ENCODE data around the gene SCP2D1.
"Not testable (repeated sequence)": the region's sequence is repeated elsewhere in the genome, so short reads cannot be mapped to it uniquely, and the experiment has no call there.

The SCP2D1 gene

GRCh38 chr20:18813483-18813882, at the start of gene SCP2D1:
SCP2D1 (plus strand) TSS chr20:18813783; CDS start chr20:18813816, 33 bp downstream.
- DNase-seq, result no peak

GRCh38 chr20:18767676-18768075, 45.9 kb upstream of the SCP2D1 start:
- no peak for DNase-seq

- no peak for DNase-seq
Measured at GRCh38 chr20:18773566-18773965, 40.0 kb upstream of the SCP2D1 start.

GRCh38 chr20:18774207-18774606, 39.4 kb upstream of the SCP2D1 start:
- no peak for DNase-seq

GRCh38 chr20:18775633-18776032, 38.0 kb upstream of the SCP2D1 start:
- DNase-seq, result no peak

- no peak for DNase-seq
Measured at GRCh38 chr20:18778690-18779392, 34.7 kb upstream of the SCP2D1 start.

GRCh38 chr20:18780385-18781130, 33.0 kb upstream of the SCP2D1 start:
- DNase-seq, result no peak

- DNase-seq, result no peak
Measured at GRCh38 chr20:18781509-18781908, 32.1 kb upstream of the SCP2D1 start.

- no peak for DNase-seq
Measured at GRCh38 chr20:18783385-18783959, 30.1 kb upstream of the SCP2D1 start.

GRCh38 chr20:18787046-18787445, 26.5 kb upstream of the SCP2D1 start:
- not testable (repeated sequence) for DNase-seq

- no peak for DNase-seq
Measured at GRCh38 chr20:18788021-18788420, 25.6 kb upstream of the SCP2D1 start.

GRCh38 chr20:18790787-18791186, 22.8 kb upstream of the SCP2D1 start:
- DNase-seq, result no peak

GRCh38 chr20:18793625-18794427, 19.8 kb upstream of the SCP2D1 start:
- peak; percentile 18 for DNase-seq

- DNase-seq, result no peak
Measured at GRCh38 chr20:18794428-18794787, 19.2 kb upstream of the SCP2D1 start.

GRCh38 chr20:18795366-18795765, 18.2 kb upstream of the SCP2D1 start:
- DNase-seq, result no peak

GRCh38 chr20:18796282-18796833, 17.2 kb upstream of the SCP2D1 start:
- DNase-seq, result no peak

- no peak for DNase-seq
Measured at GRCh38 chr20:18801516-18801915, 12.1 kb upstream of the SCP2D1 start.

- no peak for DNase-seq
Measured at GRCh38 chr20:18802012-18802634, 11.5 kb upstream of the SCP2D1 start.

- no peak for DNase-seq
Measured at GRCh38 chr20:18805881-18806280, 7.7 kb upstream of the SCP2D1 start.

- DNase-seq, result no peak
Measured at GRCh38 chr20:18808712-18809111, 4.9 kb upstream of the SCP2D1 start.

GRCh38 chr20:18811186-18811585, 2.4 kb upstream of the SCP2D1 start:
- DNase-seq, result no peak

- no peak for DNase-seq
Measured at GRCh38 chr20:18811904-18812303, 1.7 kb upstream of the SCP2D1 start.
